Measurements from ENCODE around the gene GRIK4.

GRIK4 gene

DNA sequence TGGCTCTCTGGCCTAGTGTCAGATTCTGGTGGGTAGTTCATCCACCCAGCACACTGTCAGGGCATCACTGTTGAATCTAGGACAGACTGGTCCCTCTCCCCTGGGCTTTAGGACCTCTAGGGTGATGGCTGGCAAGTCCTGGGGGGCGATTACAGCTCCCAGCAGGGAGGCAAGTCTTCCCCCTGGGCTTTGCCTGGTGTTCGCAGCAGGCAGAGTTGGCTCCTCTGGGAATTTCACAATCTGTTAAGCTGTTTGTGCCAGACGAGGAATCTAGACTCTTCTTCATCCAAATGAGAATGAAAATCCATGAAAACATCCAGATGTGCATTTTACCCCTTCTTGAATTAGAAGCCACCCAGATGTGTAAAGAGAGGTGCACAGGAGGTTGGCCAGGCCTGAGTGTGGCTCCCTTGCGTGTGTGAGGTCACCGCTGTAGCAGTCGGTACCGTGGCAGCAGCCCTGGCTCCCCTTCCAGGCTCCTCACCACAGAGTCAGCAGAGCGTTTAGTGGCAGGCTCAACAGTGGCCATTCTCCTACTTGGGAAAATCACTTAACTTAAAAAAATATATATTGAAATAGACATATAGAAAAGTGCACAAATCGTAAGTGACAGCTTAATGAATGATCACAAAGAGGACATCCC, 412.4 kb downstream of the GRIK4 start:
- TF ChIP-seq TAF1 (IDR thresholded peaks at IDR 0.05; ENCODE audit: borderline replicate concordance, insufficient read depth, low read length) = no peak
- no peak for TF ChIP-seq SIN3A (IDR thresholded peaks at IDR 0.05; ENCODE audit: borderline replicate concordance, insufficient read depth, low read length)
- TF ChIP-seq, protein P1, sequence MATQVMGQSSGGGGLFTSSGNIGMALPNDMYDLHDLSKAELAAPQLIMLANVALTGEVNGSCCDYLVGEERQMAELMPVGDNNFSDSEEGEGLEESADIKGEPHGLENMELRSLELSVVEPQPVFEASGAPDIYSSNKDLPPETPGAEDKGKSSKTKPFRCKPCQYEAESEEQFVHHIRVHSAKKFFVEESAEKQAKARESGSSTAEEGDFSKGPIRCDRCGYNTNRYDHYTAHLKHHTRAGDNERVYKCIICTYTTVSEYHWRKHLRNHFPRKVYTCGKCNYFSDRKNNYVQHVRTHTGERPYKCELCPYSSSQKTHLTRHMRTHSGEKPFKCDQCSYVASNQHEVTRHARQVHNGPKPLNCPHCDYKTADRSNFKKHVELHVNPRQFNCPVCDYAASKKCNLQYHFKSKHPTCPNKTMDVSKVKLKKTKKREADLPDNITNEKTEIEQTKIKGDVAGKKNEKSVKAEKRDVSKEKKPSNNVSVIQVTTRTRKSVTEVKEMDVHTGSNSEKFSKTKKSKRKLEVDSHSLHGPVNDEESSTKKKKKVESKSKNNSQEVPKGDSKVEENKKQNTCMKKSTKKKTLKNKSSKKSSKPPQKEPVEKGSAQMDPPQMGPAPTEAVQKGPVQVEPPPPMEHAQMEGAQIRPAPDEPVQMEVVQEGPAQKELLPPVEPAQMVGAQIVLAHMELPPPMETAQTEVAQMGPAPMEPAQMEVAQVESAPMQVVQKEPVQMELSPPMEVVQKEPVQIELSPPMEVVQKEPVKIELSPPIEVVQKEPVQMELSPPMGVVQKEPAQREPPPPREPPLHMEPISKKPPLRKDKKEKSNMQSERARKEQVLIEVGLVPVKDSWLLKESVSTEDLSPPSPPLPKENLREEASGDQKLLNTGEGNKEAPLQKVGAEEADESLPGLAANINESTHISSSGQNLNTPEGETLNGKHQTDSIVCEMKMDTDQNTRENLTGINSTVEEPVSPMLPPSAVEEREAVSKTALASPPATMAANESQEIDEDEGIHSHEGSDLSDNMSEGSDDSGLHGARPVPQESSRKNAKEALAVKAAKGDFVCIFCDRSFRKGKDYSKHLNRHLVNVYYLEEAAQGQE (IDR thresholded peaks at IDR 0.05; ENCODE audit: insufficient read depth in 1 of 2, low read depth in 2 of 2, low read length in 2 of 2) = no peak
- TF ChIP-seq POLR2AphosphoS5 (IDR thresholded peaks at IDR 0.05; ENCODE audit: low read depth, low read length) = no peak
- TF ChIP-seq FOXP2 (optimal IDR thresholded peaks at IDR 0.05; ENCODE audit: borderline replicate concordance, extremely low read depth, extremely low read length, insufficient read depth) = no peak

DNA sequence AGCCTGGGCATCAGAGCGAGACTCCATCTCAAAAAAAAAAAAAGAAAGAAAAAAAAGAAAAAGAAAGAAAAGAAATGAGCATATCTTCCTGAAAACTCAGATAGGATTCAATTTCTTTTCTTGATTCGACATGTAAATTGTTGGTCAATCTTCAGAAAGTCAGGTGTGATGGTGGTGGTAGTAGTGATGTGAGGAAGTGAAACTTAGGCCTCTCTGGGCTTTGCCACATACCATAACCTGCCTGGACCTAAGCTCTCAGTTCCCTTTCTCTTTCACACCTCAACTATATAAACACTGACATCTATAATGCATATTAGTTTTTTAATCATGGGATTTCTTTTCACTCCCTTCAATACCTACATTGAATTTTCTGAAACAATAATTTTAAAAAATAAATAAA, 414.4 kb downstream of the GRIK4 start:
- TF ChIP-seq SIN3A (IDR thresholded peaks at IDR 0.05; ENCODE audit: borderline replicate concordance, insufficient read depth, low read length) (no peak), TAF1 (IDR thresholded peaks at IDR 0.05; ENCODE audit: borderline replicate concordance, insufficient read depth, low read length) (no peak), FOXP2 (optimal IDR thresholded peaks at IDR 0.05; ENCODE audit: borderline replicate concordance, extremely low read depth, extremely low read length, insufficient read depth) (no peak), POLR2AphosphoS5 (IDR thresholded peaks at IDR 0.05; ENCODE audit: low read depth, low read length) (no peak)
- TF ChIP-seq, protein P1 (IDR thresholded peaks at IDR 0.05; ENCODE audit: insufficient read depth in 1 of 2, low read depth in 2 of 2, low read length in 2 of 2) = no peak

DNA sequence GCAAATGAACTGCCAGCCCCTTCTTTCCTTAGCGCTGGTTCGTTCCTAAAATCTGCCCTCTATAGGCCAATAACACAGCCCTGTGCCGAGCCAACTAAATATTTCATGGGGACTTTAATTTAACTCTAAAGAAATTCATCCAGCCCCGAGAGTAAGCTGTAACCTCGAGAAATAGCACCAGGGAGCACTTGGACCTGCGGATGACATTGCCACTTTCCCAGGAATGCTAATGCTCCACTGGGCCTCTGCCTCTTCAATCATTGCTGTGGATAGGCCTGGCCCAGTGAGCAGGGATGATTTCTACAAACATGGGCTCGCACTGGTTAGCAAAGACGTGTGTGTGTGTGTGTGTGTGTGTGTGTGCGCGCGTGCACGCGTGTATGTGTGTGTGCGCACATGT, 417.1 kb downstream of the GRIK4 start:
- TF ChIP-seq TAF1 (IDR thresholded peaks at IDR 0.05; ENCODE audit: borderline replicate concordance, insufficient read depth, low read length) (no peak), SIN3A (IDR thresholded peaks at IDR 0.05; ENCODE audit: borderline replicate concordance, insufficient read depth, low read length) (no peak), FOXP2 (optimal IDR thresholded peaks at IDR 0.05; ENCODE audit: borderline replicate concordance, extremely low read depth, extremely low read length, insufficient read depth) (no peak), POLR2AphosphoS5 (IDR thresholded peaks at IDR 0.05; ENCODE audit: low read depth, low read length) (no peak)
- TF ChIP-seq, protein P1 (IDR thresholded peaks at IDR 0.05; ENCODE audit: insufficient read depth in 1 of 2, low read depth in 2 of 2, low read length in 2 of 2) = no peak

DNA sequence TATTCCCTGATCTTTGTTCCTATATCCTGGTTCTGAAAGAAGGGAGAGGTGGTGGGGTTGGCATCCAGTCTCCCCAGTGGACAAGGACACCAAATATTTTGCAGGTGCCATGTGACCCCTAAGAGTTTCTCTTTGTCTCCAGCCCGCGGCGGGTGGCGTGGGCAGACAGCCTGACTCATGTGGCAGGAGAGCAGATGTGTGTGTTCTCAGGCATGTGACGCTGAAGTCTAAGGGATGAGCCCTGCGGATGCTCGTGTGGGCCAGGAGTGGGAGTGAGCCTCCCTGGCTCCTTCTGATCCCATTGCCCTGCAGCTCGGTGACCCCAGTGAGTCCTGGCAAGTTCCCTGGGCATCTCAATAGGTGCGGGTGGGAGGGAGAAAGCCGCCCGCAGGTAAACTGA, 417.5 kb downstream of the GRIK4 start:
- TF ChIP-seq SIN3A (IDR thresholded peaks at IDR 0.05; ENCODE audit: borderline replicate concordance, insufficient read depth, low read length) (no peak), FOXP2 (optimal IDR thresholded peaks at IDR 0.05; ENCODE audit: borderline replicate concordance, extremely low read depth, extremely low read length, insufficient read depth) (no peak), TAF1 (IDR thresholded peaks at IDR 0.05; ENCODE audit: borderline replicate concordance, insufficient read depth, low read length) (no peak), POLR2AphosphoS5 (IDR thresholded peaks at IDR 0.05; ENCODE audit: low read depth, low read length) (no peak)
- TF ChIP-seq, protein P1 (IDR thresholded peaks at IDR 0.05; ENCODE audit: insufficient read depth in 1 of 2, low read depth in 2 of 2, low read length in 2 of 2) = no peak

Data from PFSK-1 (cell line).